Endothelial cell of umbilical vein (primary cell): ENCODE results near the gene WASL. TPM values are rescaled to one million over a fixed set of nuclear protein-coding genes. Genes with fewer than 3 reads are reported as not detected.

Source experiments
- BruUV-seq: library from RNA; stranded (reverse); fragments of 400-500 nt; replicated peaks from 2 replicates; lab custom pipeline; 2021; lab: Mats Ljungman, UMichigan
- CTCF ChIA-PET: fragments of 300-600, 350-600 bp; sonication (Branson Sonifier 250); formaldehyde crosslinking; loops from one replicate; lab custom pipeline; 2021; ENCODE audit warnings: antibody characterized with exemption, inconsistent platforms; lab: Charles Lee
- POLR2A ChIA-PET: fragments of 300-600, 350-600 bp; sonication (Branson Sonifier 250); formaldehyde crosslinking; loops from one replicate; lab custom pipeline; 2021; ENCODE audit warnings: antibody characterized with exemption, inconsistent platforms; lab: Charles Lee
- DNase-seq: peaks from one replicate; pipeline ENCODE4 v3.0.0-alpha.2; 2011; ENCODE audit warnings: low read depth, low spot score
- FAIRE-seq: peaks from 2 replicates; lab custom pipeline; 2011; peaks lifted over from hg19 to GRCh38; lab: Jason Lieb, UNC
- H2AFZ ChIP-seq: 2 replicates; pipeline ENCODE4 v1.6.0; 2012; ENCODE audit warnings: low read depth, low read length, control low read depth, inconsistent platforms
- H3K27ac ChIP-seq: 2 replicates; pipeline ENCODE4 v1.5.1; 2011; ENCODE audit warnings: low read depth, mild to moderate bottlenecking, control low read depth, low read length, moderate library complexity; ENCODE audit not compliant: insufficient read depth
- H3K27me3 ChIP-seq, 2 experiments: 2 replicates each; pipeline versions ENCODE4 v1.6.0 to v1.6.1; 2011; ENCODE audit warnings: low read length in 2 of 2, mixed read lengths in 1 of 2; ENCODE audit not compliant: control insufficient read depth in 2 of 2, insufficient read depth in 2 of 2
- H3K36me3 ChIP-seq, 2 experiments: 2 replicates in 1 of 2; 3 replicates in 1 of 2; pipeline ENCODE4 v1.5.1; 2011; ENCODE audit warnings: low read length in 2 of 2, mild to moderate bottlenecking in 1 of 2, moderate library complexity in 1 of 2; ENCODE audit not compliant: control insufficient read depth in 2 of 2, insufficient read depth in 2 of 2; ENCODE audit errors: extremely low read depth in 1 of 2
- H3K4me1 ChIP-seq: 3 replicates; pipeline ENCODE4 v1.5.1; 2011; ENCODE audit warnings: mild to moderate bottlenecking, low read length; ENCODE audit not compliant: control insufficient read depth, insufficient read depth; ENCODE audit errors: extremely low read depth
- H3K4me2 ChIP-seq: 2 replicates; pipeline ENCODE4 v1.6.1; 2011; ENCODE audit warnings: low read length, control low read depth, mixed read lengths; ENCODE audit not compliant: insufficient read depth
- H3K4me3 ChIP-seq, 3 experiments: fragments of 200-600 bp in 1 of 3; sonication (generic), shearing (Covaris generic) in 1 of 3; replicated peaks in 1 of 3; 2 replicates each; pipeline ENCODE4 v1.5.1; 2011 to 2016; ENCODE audit warnings: control low read depth in 3 of 3, low read length in 3 of 3, mild to moderate bottlenecking in 2 of 3, inconsistent platforms in 1 of 3, low read depth in 1 of 3, moderate library complexity in 1 of 3; ENCODE audit not compliant: insufficient read depth in 1 of 3
- H3K79me2 ChIP-seq: 2 replicates; pipeline ENCODE4 v1.6.0; 2012; ENCODE audit warnings: low read length, inconsistent platforms; ENCODE audit not compliant: control insufficient read depth, insufficient read depth
- H3K9ac ChIP-seq: replicated peaks from 2 replicates; pipeline ENCODE3; 2011; ENCODE audit warnings: low read length, control low read depth; ENCODE audit not compliant: insufficient read depth; ENCODE audit errors: extremely low read depth
- H3K9me1 ChIP-seq: replicated peaks from 3 replicates; pipeline ENCODE4 v1.6.0; 2011; ENCODE audit warnings: mild to moderate bottlenecking, low read length; ENCODE audit not compliant: control insufficient read depth, insufficient read depth; ENCODE audit errors: extremely low read depth
- H3K9me3 ChIP-seq: replicated peaks from 2 replicates; pipeline ENCODE4 v1.5.1; 2012; ENCODE audit warnings: low read length, inconsistent platforms; ENCODE audit not compliant: control insufficient read depth, insufficient read depth
- H4K20me1 ChIP-seq: replicated peaks from 2 replicates; pipeline ENCODE3; 2011; ENCODE audit warnings: mild to moderate bottlenecking, low read length; ENCODE audit not compliant: control insufficient read depth, insufficient read depth; ENCODE audit errors: extremely low read depth
- CTCF ChIP-seq, 2 donors: IDR thresholded peaks; 1 replicate in 1 of 2; 2 replicates in 1 of 2; pipeline ENCODE4 v1.5.1; 2011; ENCODE audit warnings: low read length in 2 of 2, mild to moderate bottlenecking in 2 of 2, moderate library complexity in 2 of 2, control low read depth in 1 of 2, inconsistent platforms in 1 of 2, low read depth in 1 of 2; ENCODE audit not compliant: insufficient read depth in 1 of 2; ENCODE audit errors: extremely low read depth in 1 of 2
- FOS ChIP-seq: IDR thresholded peaks from 2 replicates; pipeline ENCODE4 v1.6.1; 2011; ENCODE audit warnings: mild to moderate bottlenecking, low read length, moderate library complexity, borderline replicate concordance; ENCODE audit not compliant: insufficient read depth
- GATA2 ChIP-seq: IDR thresholded peaks from 2 replicates; pipeline ENCODE4 v1.7.0; 2011; ENCODE audit warnings: low read depth, mild to moderate bottlenecking, moderate library complexity, mixed read lengths, low read length; ENCODE audit not compliant: insufficient read length, insufficient read depth
- MYC ChIP-seq: IDR thresholded peaks from one replicate; pipeline ENCODE4 v1.6.1; 2011; ENCODE audit warnings: mild to moderate bottlenecking, low read depth, low read length
- POLR2AphosphoS5 ChIP-seq: IDR thresholded peaks from 2 replicates; pipeline ENCODE4 v1.6.1; 2012; ENCODE audit warnings: low read depth, mild to moderate bottlenecking, control low read depth, low read length, moderate library complexity; ENCODE audit not compliant: insufficient read depth
- dilution Hi-C: fragments of 300-500 bp; cut with MboI; formaldehyde crosslinking; loops from one replicate; pipeline ENCODE4 v1.15.0; 2019; ENCODE audit warnings: low sequenced_read_pairs; ENCODE audit not compliant: extremely low pct_ligation_motif_present
- intact Hi-C: fragments of 100-400 bp; cut with micrococcal nuclease; formaldehyde crosslinking; loops from one replicate; pipeline ENCODE4 v1.10.0; 2022
- polyA plus RNA-seq, 4 experiments: library from polyadenylated mRNA; depleted of rRNA in 3 of 4; stranded (reverse) in 3 of 4; unstranded in 1 of 4; fragments of >200 nt; gene quantifications; 2 replicates each; pipeline versions ENCODE4 v1.2.1 to v1.2.3, GENCODE V29; 2011 to 2012; ENCODE audit warnings: missing spikeins in 1 of 4
- total RNA-seq: library from RNA; stranded (reverse); gene quantifications from 2 replicates; pipeline ENCODE4 v1.2.3, GENCODE V29; 2021
- TF ChIP-seq, protein P1 (sequence below): IDR thresholded peaks from 2 replicates; pipeline ENCODE4 v1.6.1; 2011; ENCODE audit not compliant: insufficient read depth, insufficient read length

WASL gene
- total and polyA plus RNA-seq, 2 donors (not counting 3 experiments of a cell fraction or from before 2014, with no cell fraction given), result 5.2 to 24.0 TPM

GRCh38 chr7:123734498-123734897, 14.3 kb downstream of the WASL start:
- no peak for DNase-seq
- H3K4me3 ChIP-seq, result no peak overlapping the region
- no peak overlapping the region for H2AFZ ChIP-seq
- POLR2A ChIA-PET, result no interaction called here
- no TSS peak for BruUV-seq
- CTCF ChIA-PET, result interaction anchor here (0.7 to 1.0 kb wide), 5 partner anchors 7 to 63 kb away, joined by 3 to 4 read pairs (median 3); no protein-coding TSS in a partner anchor
- FAIRE-seq, result no peak
- H3K79me2 ChIP-seq, result peaks cover 95% of the 10 kb centered on the region
- no peaks in the 10 kb centered on the region for H3K36me3 ChIP-seq
- no peaks in the 10 kb centered on the region for H3K27me3 ChIP-seq
- TF ChIP-seq POLR2AphosphoS5 (no peak), CTCF (IDR thresholded peaks at IDR 0.05; ENCODE audit: extremely low read depth in 1 of 2, insufficient read depth in 1 of 2, low read depth in 1 of 2, low read length in 2 of 2) (no peak), GATA2 (no peak), FOS (no peak), MYC (no peak)
- TF ChIP-seq, protein P1, sequence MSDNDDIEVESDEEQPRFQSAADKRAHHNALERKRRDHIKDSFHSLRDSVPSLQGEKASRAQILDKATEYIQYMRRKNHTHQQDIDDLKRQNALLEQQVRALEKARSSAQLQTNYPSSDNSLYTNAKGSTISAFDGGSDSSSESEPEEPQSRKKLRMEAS, result no peak
- H3K4me2 ChIP-seq, result no peak overlapping the region
- H3K9me3 ChIP-seq, result no peaks in the 10 kb centered on the region
- no peak overlapping the region for H3K9ac ChIP-seq
- H3K27ac ChIP-seq, result no peak overlapping the region
- peaks cover 21% of the 10 kb centered on the region for H4K20me1 ChIP-seq
- peaks cover 2% of the 10 kb centered on the region for H3K4me1 ChIP-seq
- no peaks in the 10 kb centered on the region for H3K9me1 ChIP-seq
- dilution Hi-C loops, result no loop called here
- intact Hi-C loops, result no loop called here
